Naive thymus-derived CD4-positive, alpha-beta T cell (primary cell): Measurements from ENCODE around the gene TLCD4. TPM values are rescaled to one million over a fixed set of nuclear protein-coding genes. Genes with fewer than 3 reads are reported as not detected.
A peak's percentile ranks its signal among the peaks of the same experiment; 100 is the strongest.

ENCODE experiments used
- ATAC-seq: fragments of 150-1000 bp; cut with Tn5 transposase; 2 replicates; pipeline ENCODE4 v1.10.0; 2021; ENCODE audit warnings: mild to moderate bottlenecking, moderate library complexity
- CTCF ChIA-PET: fragments of 350-600 bp; sonication (Branson Sonifier 250); formaldehyde crosslinking; loops from one replicate; lab custom pipeline; 2021; ENCODE audit warnings: antibody characterized with exemption; lab: Charles Lee
- POLR2A ChIA-PET: fragments of 350-600 bp; sonication (Branson Sonifier 250); formaldehyde crosslinking; loops from one replicate; lab custom pipeline; 2021; ENCODE audit warnings: antibody characterized with exemption, inconsistent platforms; lab: Charles Lee
- DNase-seq, 9 donors: peaks; one replicate each; pipeline versions ENCODE4 v3.0.0 to v3.0.0-alpha.2; 2020 to 2022; ENCODE audit warnings: mixed read lengths in 1 of 9
- H3K27ac ChIP-seq: one replicate; pipeline ENCODE4 v1.7.0; 2013; ENCODE audit warnings: mild to moderate bottlenecking, low read depth, low read length, moderate library complexity
- H3K27me3 ChIP-seq, 2 donors: one replicate each; pipeline ENCODE4 v1.7.0; 2013; ENCODE audit warnings: low read length in 2 of 2, mild to moderate bottlenecking in 2 of 2, moderate library complexity in 2 of 2; ENCODE audit not compliant: control insufficient read depth in 2 of 2, insufficient read depth in 2 of 2
- H3K36me3 ChIP-seq, 3 experiments: 1 replicate in 2 of 3; 2 replicates in 1 of 3; pipeline ENCODE4 v1.7.0; 2013; ENCODE audit warnings: low read length in 3 of 3, mild to moderate bottlenecking in 3 of 3, moderate library complexity in 1 of 3; ENCODE audit not compliant: insufficient read depth in 3 of 3, control insufficient read depth in 2 of 3
- H3K4me1 ChIP-seq, 2 donors: one replicate each; pipeline ENCODE4 v1.7.0; 2013; ENCODE audit warnings: low read length in 2 of 2, mild to moderate bottlenecking in 2 of 2, moderate library complexity in 1 of 2; ENCODE audit not compliant: control insufficient read depth in 2 of 2, insufficient read depth in 2 of 2
- H3K4me3 ChIP-seq: 2 replicates; pipeline ENCODE4 v1.7.0; 2013; ENCODE audit warnings: mild to moderate bottlenecking, low read length
- H3K9me3 ChIP-seq, 3 experiments: 1 replicate in 2 of 3; 2 replicates in 1 of 3; pipeline ENCODE4 v1.7.0; 2013; ENCODE audit warnings: low read length in 3 of 3; ENCODE audit not compliant: control insufficient read depth in 2 of 3
- H3K27ac Mint-ChIP-seq, 9 donors: one replicate each; pipeline ENCODE4 v1.8.0; 2020 to 2022; ENCODE audit warnings: mixed read lengths in 9 of 9, mild to moderate bottlenecking in 8 of 9, moderate library complexity in 5 of 9, inconsistent platforms in 2 of 9
- H3K27me3 Mint-ChIP-seq, 5 donors: one replicate each; pipeline ENCODE4 v1.8.0; 2021 to 2022; ENCODE audit warnings: mixed read lengths in 5 of 5, mild to moderate bottlenecking in 1 of 5
- H3K36me3 Mint-ChIP-seq, 5 donors: one replicate each; pipeline ENCODE4 v1.8.0; 2020 to 2022; ENCODE audit warnings: mixed read lengths in 5 of 5, mild to moderate bottlenecking in 3 of 5, inconsistent platforms in 1 of 5
- H3K4me1 Mint-ChIP-seq, 7 donors: one replicate each; pipeline ENCODE4 v1.8.0; 2020 to 2022; ENCODE audit warnings: mixed read lengths in 7 of 7, mild to moderate bottlenecking in 3 of 7, inconsistent platforms in 1 of 7
- H3K4me3 Mint-ChIP-seq, 10 donors: one replicate each; pipeline ENCODE4 v1.8.0; 2020 to 2022; ENCODE audit warnings: mild to moderate bottlenecking in 10 of 10, mixed read lengths in 10 of 10, moderate library complexity in 6 of 10, inconsistent platforms in 2 of 10
- H3K9me3 Mint-ChIP-seq, 11 donors: one replicate each; pipeline ENCODE4 v1.8.0; 2020 to 2022; ENCODE audit warnings: mixed read lengths in 11 of 11, mild to moderate bottlenecking in 4 of 11, inconsistent platforms in 1 of 11, moderate library complexity in 1 of 11
- intact Hi-C, 2 donors: fragments of 100-400 bp; cut with micrococcal nuclease; formaldehyde crosslinking; loops; one replicate each; pipeline ENCODE4 v1.15.1; 2023
- polyA plus RNA-seq, 2 donors: library from polyadenylated mRNA; unstranded; fragments of 300-500 nt; fragmentation: Illumina TruSeq; gene quantifications; one replicate each; pipeline ENCODE4 v1.2.3, GENCODE V29; 2021
- total RNA-seq, 6 experiments: library from RNA in 5 of 6; stranded (reverse) in 5 of 6; gene quantifications; 1 replicate in 5 of 6; 2 replicates in 1 of 6; pipeline ENCODE4 v1.2.3 and lab custom pipeline; 2021 to 2026

TLCD4 gene
- total RNA-seq (not detected), polyA plus RNA-seq (not detected), total RNA-seq (lab: John Stamatoyannopoulos, UW) (not detected)

- Mint-ChIP-seq H3K9me3 (peaks cover 0 to 5% (median 0%) of the 10 kb centered on the region in 11 donors), H3K27me3 (peaks cover 28 to 62% (median 50%) of the 10 kb centered on the region in 5 donors), H3K36me3 (peaks cover 0 to 2% (median 0%) of the 10 kb centered on the region in 5 donors), H3K4me1 (peaks cover 0 to 14% (median 9%) of the 10 kb centered on the region in 7 donors), H3K27ac (peak within 1 kb of the TSS in 4 of 9 donors; percentile 5 to 86 (median 46)), H3K4me3 (peak within 1 kb of the TSS; percentile 76 to 97 (median 91))
- H3K27me3 ChIP-seq: peaks cover 0 to 3% of the 10 kb centered on the region in 2 donors
- ATAC-seq (peak; percentile 73), DNase-seq (peak; percentile 22 to 50 (median 35))
- no peaks in the 10 kb centered on the region for H3K36me3 ChIP-seq
- no peak within 1 kb of the TSS for H3K27ac ChIP-seq
- no peaks in the 10 kb centered on the region for H3K9me3 ChIP-seq
- H3K4me1 ChIP-seq: peaks cover 4% of the 10 kb centered on the region in 2 donors
- ChIA-PET CTCF (interaction anchor here (2.2 kb wide), 1 partner anchor 116 kb away, joined by 9 read pairs; the partner anchor contains the start of gene RWDD3), POLR2A (interaction anchor here (1.2 kb wide), 1 partner anchor 123 kb away, joined by 3 read pairs; no protein-coding TSS in a partner anchor)
- peak within 1 kb of the TSS; percentile 57 for H3K4me3 ChIP-seq
- intact Hi-C loops: loop anchor here (1.0 to 10.0 kb wide), 6 partner anchors 45 to 1210 kb away; partner anchors contain the start of genes RWDD3 (in 2 of the 2), ABCD3 (in 1 of the 2), ALG14 (in 1 of the 2) and GCLM (in 1 of the 2)
Observed at GRCh38 chr1:95117207-95118066, at the start of gene TLCD4. TSS of gene TLCD4 (plus strand) at chr1:95117355. CDS start at chr1:95143902, 26,547 bp downstream.

- H3K27me3 Mint-ChIP-seq: peaks cover 0 to under 1% (median 0%) of the 10 kb centered on the region in 5 donors
- H3K27ac Mint-ChIP-seq: no peak overlapping the region
- H3K27me3 ChIP-seq: no peaks in the 10 kb centered on the region
- H3K9me3 ChIP-seq: no peaks in the 10 kb centered on the region
- no peak overlapping the region for H3K27ac ChIP-seq
- peaks cover 0 to 7% (median 0%) of the 10 kb centered on the region in 3 experiments for H3K36me3 ChIP-seq
- H3K4me3 ChIP-seq: no peak overlapping the region
- no peak for ATAC-seq
- peaks cover 0 to 1% (median 0%) of the 10 kb centered on the region in 11 donors for H3K9me3 Mint-ChIP-seq
- no peak for DNase-seq
- ChIA-PET CTCF (interaction anchor here (0.6 kb wide), 1 partner anchor 213 kb away, joined by 3 read pairs; no protein-coding TSS in a partner anchor), POLR2A (no interaction called here)
- peaks cover 0 to 36% (median 24%) of the 10 kb centered on the region in 5 donors for H3K36me3 Mint-ChIP-seq
- peaks cover 5 to 6% of the 10 kb centered on the region in 2 donors for H3K4me1 ChIP-seq
- peaks cover 10 to 16% (median 14%) of the 10 kb centered on the region in 7 donors for H3K4me1 Mint-ChIP-seq
- no peak overlapping the region for H3K4me3 Mint-ChIP-seq
- intact Hi-C loops: no loop called here
Observed at GRCh38 chr1:95067568-95067967, 49.6 kb upstream of the TLCD4 start.

- peaks cover 0 to 21% (median 8%) of the 10 kb centered on the region in 5 donors for H3K36me3 Mint-ChIP-seq
- DNase-seq (no peak), ATAC-seq (no peak)
- CTCF ChIA-PET: interaction anchor here (0.6 to 0.7 kb wide), 2 partner anchors 13 to 213 kb away, joined by 3 read pairs; no protein-coding TSS in a partner anchor
- POLR2A ChIA-PET: no interaction called here
- Histone ChIP-seq H3K27me3 (no peaks in the 10 kb centered on the region), H3K4me1 (peaks cover 8 to 12% of the 10 kb centered on the region in 2 donors), H3K36me3 (peaks cover 0 to 4% (median 0%) of the 10 kb centered on the region in 3 experiments), H3K4me3 (no peak overlapping the region), H3K9me3 (no peaks in the 10 kb centered on the region), H3K27ac (no peak overlapping the region)
- peaks cover 10 to 26% (median 18%) of the 10 kb centered on the region in 7 donors for H3K4me1 Mint-ChIP-seq
- H3K9me3 Mint-ChIP-seq: peaks cover 0 to 4% (median 0%) of the 10 kb centered on the region in 11 donors
- peaks cover 0 to 4% (median 0%) of the 10 kb centered on the region in 5 donors for H3K27me3 Mint-ChIP-seq
- H3K4me3 Mint-ChIP-seq: no peak overlapping the region
- no peak overlapping the region for H3K27ac Mint-ChIP-seq
- intact Hi-C loops: no loop called here
Observed at GRCh38 chr1:95068956-95069709, 48.0 kb upstream of the TLCD4 start.

- Mint-ChIP-seq H3K4me1 (peaks cover 10 to 26% (median 18%) of the 10 kb centered on the region in 7 donors), H3K27me3 (peaks cover 0 to 4% (median 0%) of the 10 kb centered on the region in 5 donors), H3K4me3 (no peak overlapping the region), H3K36me3 (peaks cover 0 to 17% (median 6%) of the 10 kb centered on the region in 5 donors), H3K9me3 (peaks cover 0 to 4% (median 0%) of the 10 kb centered on the region in 11 donors), H3K27ac (no peak overlapping the region)
- H3K9me3 ChIP-seq: no peaks in the 10 kb centered on the region
- H3K27ac ChIP-seq: no peak overlapping the region
- DNase-seq: no peak
- H3K4me3 ChIP-seq: no peak overlapping the region
- H3K27me3 ChIP-seq: no peaks in the 10 kb centered on the region
- ATAC-seq: no peak
- peaks cover 8 to 12% of the 10 kb centered on the region in 2 donors for H3K4me1 ChIP-seq
- intact Hi-C loops: loop anchor here in 1 of 2 donors (5.0 to 10.0 kb wide), 3 partner anchors 1195 to 1725 kb away; partner anchors contain the start of genes DNTTIP2, DR1 and PTBP2
- H3K36me3 ChIP-seq: peaks cover 0 to 2% (median 0%) of the 10 kb centered on the region in 3 experiments
- POLR2A ChIA-PET: no interaction called here
- CTCF ChIA-PET: interaction anchor here (0.6 to 0.7 kb wide), 2 partner anchors 13 to 214 kb away, joined by 3 read pairs; no protein-coding TSS in a partner anchor
Observed at GRCh38 chr1:95069710-95070093, 47.5 kb upstream of the TLCD4 start.

- Mint-ChIP-seq H3K9me3 (peaks cover 0 to 4% (median 0%) of the 10 kb centered on the region in 11 donors), H3K4me3 (peak overlapping the region; percentile 88 to 100 (median 98)), H3K27me3 (peaks cover 0 to 6% (median 0%) of the 10 kb centered on the region in 5 donors), H3K27ac (peak overlapping the region in 3 of 9 donors; percentile 95 to 97 (median 96)), H3K36me3 (peaks cover 0 to 10% (median 6%) of the 10 kb centered on the region in 5 donors), H3K4me1 (peaks cover 10 to 26% (median 18%) of the 10 kb centered on the region in 7 donors)
- H3K27ac ChIP-seq: no peak overlapping the region
- ATAC-seq (no peak), DNase-seq (no peak)
- intact Hi-C loops: loop anchor here in 1 of 2 donors (5.0 to 10.0 kb wide), 3 partner anchors 1197 to 1727 kb away; partner anchors contain the start of genes DNTTIP2, DR1 and PTBP2
- POLR2A ChIA-PET: interaction anchor here (2.0 to 2.9 kb wide), 2 partner anchors 12 to 162 kb away, joined by 5 to 14 read pairs; partner anchors contain the start of gene RWDD3
- CTCF ChIA-PET: no interaction called here
- peaks cover 8 to 12% of the 10 kb centered on the region in 2 donors for H3K4me1 ChIP-seq
- no peaks in the 10 kb centered on the region for H3K9me3 ChIP-seq
- H3K4me3 ChIP-seq: no peak overlapping the region
- H3K36me3 ChIP-seq: no peaks in the 10 kb centered on the region
- H3K27me3 ChIP-seq: no peaks in the 10 kb centered on the region
Observed at GRCh38 chr1:95071539-95071938, 45.6 kb upstream of the TLCD4 start.
